Measurements from ENCODE around the gene CCDC170.

Gene CCDC170

GRCh38 chr6:151502499-151502898 is 8.7 kb downstream of the CCDC170 start:
- Histone ChIP-seq H3K27me3 (ENCODE audit: control insufficient read depth in 1 of 2, insufficient read depth in 1 of 2, low read length in 2 of 2) (no peaks in the 10 kb centered on the region), H3K18ac (ENCODE audit: low read depth in 1 of 2, low read length in 2 of 2) (no peak overlapping the region), H2BK15ac (ENCODE audit: low read depth, poor library complexity, severe bottlenecking) (no peak overlapping the region), H3K4ac (ENCODE audit: low read depth in 1 of 2, low read length in 2 of 2) (no peak overlapping the region), H2BK120ac (ENCODE audit: low read depth, low read length) (no peak overlapping the region), H3K23ac (ENCODE audit: low read length in 2 of 2) (no peak overlapping the region), H2AK5ac (ENCODE audit: low read length, severe bottlenecking) (no peak overlapping the region), H3K4me3 (ENCODE audit: insufficient read depth in 1 of 2, low read depth in 1 of 2, low read length in 2 of 2) (no peak overlapping the region), H4K8ac (ENCODE audit: low read length) (no peak overlapping the region), H3K27ac (ENCODE audit: low read length, poor library complexity, severe bottlenecking) (no peak overlapping the region), H2AFZ (ENCODE audit: low read depth, low read length) (no peak overlapping the region), H4K91ac (ENCODE audit: low read length) (no peak overlapping the region), H2BK12ac (ENCODE audit: low read length in 2 of 2) (no peak overlapping the region), H3K79me1 (replicated peaks; ENCODE audit: low read length, poor library complexity, severe bottlenecking) (no peaks in the 10 kb centered on the region), H3K9me3 (ENCODE audit: control insufficient read depth, low read length) (no peaks in the 10 kb centered on the region), H3K4me2 (ENCODE audit: low read length, poor library complexity, severe bottlenecking) (no peak overlapping the region), H2BK5ac (ENCODE audit: low read depth, low read length, poor library complexity, severe bottlenecking) (no peak overlapping the region), H3K4me1 (ENCODE audit: control insufficient read depth, insufficient read depth, low read depth, low read length) (peaks cover 1% of the 10 kb centered on the region), H3K36me3 (ENCODE audit: control insufficient read depth in 1 of 2, insufficient read depth in 2 of 2, low read depth in 1 of 2, low read length in 2 of 2) (no peaks in the 10 kb centered on the region), H3K9ac (ENCODE audit: low read length) (no peak overlapping the region), H3K14ac (ENCODE audit: low read length in 2 of 2) (no peak overlapping the region)
- WGBS: 56% methylated on average over 4 of the region's 4 CpGs
- DNase-seq: peak; percentile 50

GRCh38 chr6:151506761-151507160 is 12.9 kb downstream of the CCDC170 start:
- Histone ChIP-seq H2AFZ (ENCODE audit: low read depth, low read length) (no peak overlapping the region), H2BK12ac (ENCODE audit: low read length in 2 of 2) (no peak overlapping the region), H3K4me2 (ENCODE audit: low read length, poor library complexity, severe bottlenecking) (no peak overlapping the region), H3K4me3 (ENCODE audit: insufficient read depth in 1 of 2, low read depth in 1 of 2, low read length in 2 of 2) (no peak overlapping the region), H3K27me3 (ENCODE audit: control insufficient read depth in 1 of 2, insufficient read depth in 1 of 2, low read length in 2 of 2) (no peaks in the 10 kb centered on the region), H3K9ac (ENCODE audit: low read length) (no peak overlapping the region), H4K8ac (ENCODE audit: low read length) (no peak overlapping the region), H3K4me1 (ENCODE audit: control insufficient read depth, insufficient read depth, low read depth, low read length) (peaks cover 1% of the 10 kb centered on the region), H3K79me1 (replicated peaks; ENCODE audit: low read length, poor library complexity, severe bottlenecking) (no peaks in the 10 kb centered on the region), H3K23ac (ENCODE audit: low read length in 2 of 2) (no peak overlapping the region), H3K27ac (ENCODE audit: low read length, poor library complexity, severe bottlenecking) (no peak overlapping the region), H3K36me3 (ENCODE audit: control insufficient read depth in 1 of 2, insufficient read depth in 2 of 2, low read depth in 1 of 2, low read length in 2 of 2) (no peaks in the 10 kb centered on the region), H3K4ac (ENCODE audit: low read depth in 1 of 2, low read length in 2 of 2) (no peak overlapping the region), H3K18ac (ENCODE audit: low read depth in 1 of 2, low read length in 2 of 2) (no peak overlapping the region), H3K9me3 (ENCODE audit: control insufficient read depth, low read length) (no peaks in the 10 kb centered on the region), H2BK5ac (ENCODE audit: low read depth, low read length, poor library complexity, severe bottlenecking) (no peak overlapping the region), H3K14ac (ENCODE audit: low read length in 2 of 2) (no peak overlapping the region), H2BK15ac (ENCODE audit: low read depth, poor library complexity, severe bottlenecking) (no peak overlapping the region), H2AK5ac (ENCODE audit: low read length, severe bottlenecking) (no peak overlapping the region), H4K91ac (ENCODE audit: low read length) (no peak overlapping the region), H2BK120ac (ENCODE audit: low read depth, low read length) (no peak overlapping the region)
- DNase-seq: no peak
- WGBS: 85% methylated on average over 2 of the region's 2 CpGs

GRCh38 chr6:151509048-151509447 is 15.2 kb downstream of the CCDC170 start:
- H3K23ac ChIP-seq (ENCODE audit: low read length in 2 of 2): no peak overlapping the region
- H2BK15ac ChIP-seq (ENCODE audit: low read depth, poor library complexity, severe bottlenecking): no peak overlapping the region
- H3K79me1 ChIP-seq (replicated peaks; ENCODE audit: low read length, poor library complexity, severe bottlenecking): no peaks in the 10 kb centered on the region
- no peak overlapping the region for H2BK5ac ChIP-seq (ENCODE audit: low read depth, low read length, poor library complexity, severe bottlenecking)
- no peaks in the 10 kb centered on the region for H3K36me3 ChIP-seq (ENCODE audit: control insufficient read depth in 1 of 2, insufficient read depth in 2 of 2, low read depth in 1 of 2, low read length in 2 of 2)
- H3K27ac ChIP-seq (ENCODE audit: low read length, poor library complexity, severe bottlenecking): no peak overlapping the region
- no peak overlapping the region for H2BK12ac ChIP-seq (ENCODE audit: low read length in 2 of 2)
- no peak overlapping the region for H3K14ac ChIP-seq (ENCODE audit: low read length in 2 of 2)
- no peaks in the 10 kb centered on the region for H3K9me3 ChIP-seq (ENCODE audit: control insufficient read depth, low read length)
- no peak for DNase-seq
- no peak overlapping the region for H3K4me3 ChIP-seq (ENCODE audit: insufficient read depth in 1 of 2, low read depth in 1 of 2, low read length in 2 of 2)
- H4K8ac ChIP-seq (ENCODE audit: low read length): no peak overlapping the region
- no peak overlapping the region for H2AFZ ChIP-seq (ENCODE audit: low read depth, low read length)
- H2AK5ac ChIP-seq (ENCODE audit: low read length, severe bottlenecking): no peak overlapping the region
- no peak overlapping the region for H2BK120ac ChIP-seq (ENCODE audit: low read depth, low read length)
- no peak overlapping the region for H3K4ac ChIP-seq (ENCODE audit: low read depth in 1 of 2, low read length in 2 of 2)
- H3K18ac ChIP-seq (ENCODE audit: low read depth in 1 of 2, low read length in 2 of 2): no peak overlapping the region
- H4K91ac ChIP-seq (ENCODE audit: low read length): no peak overlapping the region
- no peak overlapping the region for H3K9ac ChIP-seq (ENCODE audit: low read length)
- peaks cover 1% of the 10 kb centered on the region for H3K4me1 ChIP-seq (ENCODE audit: control insufficient read depth, insufficient read depth, low read depth, low read length)
- WGBS: 67% methylated on average over 1 of the region's 2 CpGs
- H3K27me3 ChIP-seq (ENCODE audit: control insufficient read depth in 1 of 2, insufficient read depth in 1 of 2, low read length in 2 of 2): no peaks in the 10 kb centered on the region
- no peak overlapping the region for H3K4me2 ChIP-seq (ENCODE audit: low read length, poor library complexity, severe bottlenecking)

GRCh38 chr6:151512481-151512880 is 18.7 kb downstream of the CCDC170 start:
- Histone ChIP-seq H4K91ac (ENCODE audit: low read length) (no peak overlapping the region), H2BK12ac (ENCODE audit: low read length in 2 of 2) (no peak overlapping the region), H2BK5ac (ENCODE audit: low read depth, low read length, poor library complexity, severe bottlenecking) (no peak overlapping the region), H3K4me1 (ENCODE audit: control insufficient read depth, insufficient read depth, low read depth, low read length) (no peaks in the 10 kb centered on the region), H3K36me3 (ENCODE audit: control insufficient read depth in 1 of 2, insufficient read depth in 2 of 2, low read depth in 1 of 2, low read length in 2 of 2) (no peaks in the 10 kb centered on the region), H2BK15ac (ENCODE audit: low read depth, poor library complexity, severe bottlenecking) (no peak overlapping the region), H3K27me3 (ENCODE audit: control insufficient read depth in 1 of 2, insufficient read depth in 1 of 2, low read length in 2 of 2) (no peaks in the 10 kb centered on the region), H3K18ac (ENCODE audit: low read depth in 1 of 2, low read length in 2 of 2) (no peak overlapping the region), H3K14ac (ENCODE audit: low read length in 2 of 2) (no peak overlapping the region), H3K23ac (ENCODE audit: low read length in 2 of 2) (no peak overlapping the region), H4K8ac (ENCODE audit: low read length) (no peak overlapping the region), H3K27ac (ENCODE audit: low read length, poor library complexity, severe bottlenecking) (no peak overlapping the region), H3K79me1 (replicated peaks; ENCODE audit: low read length, poor library complexity, severe bottlenecking) (no peaks in the 10 kb centered on the region), H2AFZ (ENCODE audit: low read depth, low read length) (no peak overlapping the region), H3K4me3 (ENCODE audit: insufficient read depth in 1 of 2, low read depth in 1 of 2, low read length in 2 of 2) (no peak overlapping the region), H3K9ac (ENCODE audit: low read length) (no peak overlapping the region), H3K9me3 (ENCODE audit: control insufficient read depth, low read length) (peaks cover 3% of the 10 kb centered on the region), H2AK5ac (ENCODE audit: low read length, severe bottlenecking) (no peak overlapping the region), H3K4me2 (ENCODE audit: low read length, poor library complexity, severe bottlenecking) (no peak overlapping the region), H2BK120ac (ENCODE audit: low read depth, low read length) (no peak overlapping the region), H3K4ac (ENCODE audit: low read depth in 1 of 2, low read length in 2 of 2) (no peak overlapping the region)
- WGBS: 67% methylated on average over 3 of the region's 5 CpGs
- DNase-seq: no peak

Measured in mesenchymal stem cell (in vitro differentiated cells and primary cell).